Left hindlimb (tissue), 1 donor: Measurements from ENCODE around the gene THSD7A.
"Not testable (repeated sequence)": the region's sequence is repeated elsewhere in the genome, so short reads cannot be mapped to it uniquely, and the experiment has no call there.

ENCODE experiments used
- DNase-seq: peaks from one replicate; pipeline ENCODE4 v3.0.0-alpha.2; 2018

THSD7A gene

DNA sequence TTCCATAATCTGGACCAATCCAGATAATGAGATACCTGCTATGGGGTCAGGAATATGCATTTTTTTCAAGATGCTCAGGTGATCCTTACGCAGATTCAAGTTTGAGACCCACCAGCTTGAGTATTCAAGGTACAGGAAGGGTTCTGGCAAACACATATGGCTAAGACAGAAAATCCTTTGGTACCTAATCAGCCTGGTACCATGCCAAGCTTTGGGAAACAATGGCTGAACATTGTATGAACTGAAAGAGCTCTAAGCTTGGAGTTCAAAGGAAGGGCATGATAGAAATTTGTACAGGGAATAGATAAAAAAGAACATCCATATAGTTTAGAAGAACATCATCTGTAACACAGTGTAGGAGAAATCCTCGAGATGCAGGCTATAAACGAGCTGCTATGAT lies 382.7 kb downstream of the THSD7A start:
- no peak for DNase-seq

DNA sequence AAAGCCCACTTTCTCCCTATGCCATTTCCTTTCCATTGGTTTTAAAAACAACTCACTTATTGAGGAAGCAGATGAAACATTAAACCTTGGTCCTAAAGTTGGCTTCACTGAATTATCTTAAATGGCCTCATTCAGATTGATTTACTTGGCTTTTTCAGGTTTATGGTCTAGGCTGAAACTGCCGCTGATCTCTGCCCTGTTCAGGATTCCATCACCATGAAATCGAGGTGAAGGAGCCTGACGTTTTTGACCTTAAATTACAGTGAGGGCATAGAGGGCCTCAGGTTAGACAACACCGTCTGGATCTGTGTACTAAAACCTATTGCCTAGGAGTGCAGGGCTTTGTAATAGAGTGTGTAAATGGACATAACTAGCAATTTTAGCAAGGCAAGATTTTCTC lies 383.7 kb downstream of the THSD7A start:
- DNase-seq: no peak

DNA sequence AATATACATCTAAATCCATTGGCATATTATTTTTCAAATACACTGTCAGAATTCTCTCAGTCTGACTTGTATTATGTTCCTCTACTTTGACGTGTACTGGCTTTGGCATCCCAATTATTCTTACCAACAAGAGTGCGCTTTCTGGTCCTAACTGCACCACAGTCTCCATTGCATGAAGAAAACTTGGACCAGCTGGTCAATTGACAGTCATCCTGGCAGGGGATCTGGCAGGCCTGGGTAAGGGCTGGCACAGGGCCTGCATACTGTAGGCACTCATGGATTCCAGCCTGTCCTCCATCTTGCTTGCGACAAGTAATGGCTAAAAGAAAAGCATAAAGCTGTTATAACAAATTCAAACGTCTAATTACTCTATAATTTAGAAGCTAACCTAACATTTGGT lies 384.9 kb downstream of the THSD7A start:
- no peak for DNase-seq

DNA sequence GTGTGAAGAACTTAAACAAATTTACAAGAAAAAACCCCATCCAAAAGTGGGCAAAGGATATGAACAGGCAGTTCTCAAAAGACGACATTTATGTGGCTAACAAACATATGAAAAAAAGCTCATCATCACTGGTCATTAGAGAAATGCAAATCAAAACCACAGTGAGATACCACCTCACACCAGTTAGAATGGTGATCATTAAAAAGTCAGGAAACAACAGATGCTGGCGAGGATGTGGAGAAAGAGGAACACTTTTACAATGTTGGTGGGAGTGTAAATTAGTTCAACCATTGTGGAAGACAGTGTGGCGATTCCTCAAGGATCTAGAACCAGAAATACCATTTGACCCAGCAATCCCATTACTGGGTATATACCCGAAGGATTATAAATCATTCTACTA lies 388.1 kb downstream of the THSD7A start:
- DNase-seq: not testable (repeated sequence)

DNA sequence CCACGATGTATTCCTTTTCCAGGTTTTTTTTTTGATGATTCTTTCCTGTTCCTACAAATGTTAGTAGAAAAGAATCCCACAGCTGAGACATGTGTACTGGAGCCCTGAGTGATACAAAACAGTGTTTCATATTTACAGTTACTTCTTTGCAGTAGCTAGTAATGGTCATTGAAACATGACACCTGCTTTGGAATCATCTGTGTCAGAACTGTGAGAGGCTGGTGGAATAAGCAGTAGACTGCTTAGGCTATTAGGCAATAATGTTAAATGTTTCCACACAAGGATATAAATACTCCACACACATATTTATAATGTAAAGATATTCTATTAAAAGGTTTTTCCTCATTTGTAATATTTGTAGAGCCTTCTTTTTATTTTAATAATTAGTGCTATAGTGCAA lies 394.0 kb downstream of the THSD7A start:
- no peak for DNase-seq

DNA sequence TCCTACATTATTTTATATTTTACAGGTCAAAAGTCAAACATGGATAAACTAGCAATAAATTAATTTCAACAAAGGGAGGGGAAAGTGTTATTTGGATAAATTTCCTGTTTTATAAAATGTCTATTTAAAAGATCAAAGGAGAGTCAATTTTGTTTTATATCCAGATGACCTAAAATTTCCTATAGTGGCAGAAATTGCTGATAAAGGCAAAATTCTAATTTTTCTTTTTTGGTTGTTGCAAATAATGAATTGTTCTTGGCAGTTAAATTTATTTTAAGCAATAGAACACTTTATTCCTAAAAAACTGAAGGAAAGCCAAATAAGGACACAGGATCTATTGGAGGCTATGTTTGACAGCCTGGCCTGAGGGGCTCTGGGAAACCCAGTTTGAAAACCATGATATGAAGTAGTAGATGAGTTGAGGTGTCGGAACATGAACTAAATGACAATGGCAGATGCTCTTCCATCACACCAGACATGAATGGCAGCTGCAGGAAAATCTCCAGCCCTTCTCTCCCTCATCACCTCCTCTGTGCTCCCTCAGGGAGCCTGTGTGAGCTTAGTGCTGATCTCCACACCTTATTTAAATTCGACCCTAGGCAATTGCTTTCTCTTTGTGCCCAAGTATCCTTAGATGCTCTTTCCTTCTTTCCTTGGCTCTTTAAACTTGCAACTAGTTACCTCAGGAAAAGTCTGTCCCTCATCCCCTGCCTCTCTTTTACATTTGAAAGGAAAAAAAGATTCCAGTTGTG lies 395.0 kb downstream of the THSD7A start:
- DNase-seq: no peak

DNA sequence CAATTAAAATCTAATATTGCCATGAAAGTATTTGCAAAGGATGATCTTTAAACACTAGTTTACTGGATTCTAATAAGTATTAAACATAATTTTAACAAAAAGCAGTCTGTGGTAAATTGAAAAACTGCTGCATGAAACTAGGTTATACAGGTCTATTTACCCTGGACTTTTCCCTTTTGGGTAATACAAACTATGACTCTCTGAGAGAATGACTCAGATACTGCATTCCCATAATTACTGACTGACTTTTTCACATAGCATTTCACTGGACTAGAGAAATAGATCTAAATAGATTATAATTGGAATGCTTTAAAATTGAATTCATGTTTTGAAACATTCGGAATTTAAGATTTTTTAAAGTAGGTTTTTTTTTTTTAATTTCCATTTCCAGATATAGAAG lies 395.7 kb downstream of the THSD7A start:
- no peak for DNase-seq

DNA sequence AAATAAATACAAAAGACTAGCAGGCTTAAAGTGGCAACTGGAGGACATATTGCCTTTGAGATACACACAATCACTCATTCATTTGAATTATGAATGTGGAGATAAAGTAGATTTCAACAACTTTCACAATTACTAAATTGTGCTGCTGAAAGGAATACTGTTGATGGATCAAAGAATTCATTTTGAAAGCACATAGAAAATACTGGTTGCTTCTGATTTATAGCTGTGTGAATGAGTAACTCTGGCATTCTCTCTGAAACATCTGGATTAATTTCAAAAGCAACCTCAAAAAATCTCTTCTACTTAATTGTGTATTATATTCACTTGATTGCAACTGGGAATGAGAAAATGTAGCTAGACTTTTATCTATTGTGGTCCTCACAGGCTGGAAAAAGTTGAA lies 397.6 kb downstream of the THSD7A start:
- DNase-seq: no peak

DNA sequence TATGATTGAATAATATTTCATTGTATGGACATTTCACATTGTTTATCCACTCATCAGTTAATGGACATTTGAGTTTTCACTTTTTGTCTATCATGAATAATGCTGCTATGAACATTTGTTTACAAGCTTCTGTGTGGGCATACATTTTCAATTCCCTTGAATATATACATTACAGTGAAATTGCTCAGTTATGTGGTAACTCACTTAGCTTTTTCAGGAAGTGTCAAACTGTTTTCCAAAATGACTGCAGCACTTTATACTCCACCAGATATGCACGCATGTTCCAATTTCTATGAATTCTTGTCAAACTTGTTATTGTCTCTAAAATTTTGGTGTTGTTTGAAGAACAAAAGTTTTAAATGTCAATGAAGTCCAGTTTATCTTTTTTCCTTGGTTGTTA lies 401.2 kb downstream of the THSD7A start:
- DNase-seq: no peak

DNA sequence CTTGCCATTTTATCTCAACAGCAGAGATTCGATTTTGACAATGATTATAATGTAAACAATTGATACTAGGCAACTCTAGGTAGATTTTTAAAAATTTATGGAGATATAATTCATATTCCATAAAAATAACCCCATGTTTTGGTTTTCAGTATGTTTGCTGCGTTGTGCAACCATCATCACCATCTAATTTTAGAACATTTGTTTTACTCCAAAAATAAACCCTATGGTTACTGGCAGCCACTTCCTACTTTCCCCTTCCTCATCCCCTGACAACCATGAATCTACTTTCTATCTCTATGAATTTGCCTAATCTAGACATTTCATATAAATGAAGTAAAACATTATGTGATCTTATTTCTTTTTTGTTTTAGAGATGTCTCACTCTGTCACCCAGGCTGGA lies 401.9 kb downstream of the THSD7A start:
- no peak for DNase-seq

DNA sequence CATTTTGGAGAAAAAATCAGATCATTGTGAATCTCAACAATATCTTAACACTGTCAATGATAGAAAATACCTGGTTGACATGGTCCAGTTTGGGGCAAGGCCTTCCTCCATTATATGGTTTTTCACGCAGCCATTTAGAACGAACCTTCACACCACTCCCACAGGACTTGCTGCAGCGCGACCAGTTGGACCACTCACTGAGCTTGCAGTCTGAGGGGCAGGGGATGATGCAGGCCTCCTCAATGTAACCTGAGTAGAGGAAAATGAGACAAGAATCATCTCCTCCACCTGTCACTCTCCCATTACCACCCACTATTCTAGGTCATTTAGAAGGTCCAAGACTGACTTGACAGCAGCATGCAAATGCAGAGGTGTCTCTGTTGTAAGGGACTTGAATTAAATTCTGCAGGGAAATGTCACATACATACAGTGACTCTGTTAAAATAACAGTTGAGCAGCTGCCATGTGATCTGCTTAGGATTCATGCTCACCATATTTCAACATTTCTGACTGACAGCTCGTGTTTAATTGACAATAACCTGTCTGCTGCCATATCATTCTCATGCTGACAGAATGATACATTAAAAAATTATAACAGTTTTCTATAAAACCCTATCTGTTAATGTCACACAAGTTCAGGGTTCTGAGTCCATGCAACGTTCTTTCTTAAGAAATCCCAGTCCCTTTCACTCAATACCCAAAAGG lies 403.0 kb downstream of the THSD7A start:
- DNase-seq: no peak

DNA sequence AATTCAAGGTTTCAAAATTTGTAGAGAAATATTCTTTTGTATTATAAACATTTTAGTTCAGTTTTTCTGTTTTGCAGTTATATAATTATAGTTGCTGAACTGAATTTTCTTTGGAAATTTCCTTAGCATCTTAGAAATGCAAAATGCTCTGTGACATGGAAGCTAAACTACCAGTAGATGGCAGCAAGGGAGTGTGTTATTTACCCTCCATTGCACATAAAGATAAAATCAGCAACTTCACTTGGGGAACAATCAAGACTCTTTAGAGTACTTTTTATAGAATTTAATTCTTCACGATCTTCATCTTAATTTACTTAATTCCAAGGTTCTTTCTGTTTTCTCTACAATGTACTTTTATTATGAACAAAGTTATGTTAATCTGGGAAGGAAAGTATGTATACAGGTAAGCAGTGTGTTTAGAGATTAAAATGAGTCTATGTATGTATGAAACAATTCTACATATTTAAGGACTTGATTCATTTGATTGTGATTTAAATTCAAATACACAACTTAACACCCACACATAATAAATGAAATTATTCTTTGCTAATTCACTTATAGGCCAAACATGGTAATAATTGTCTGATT lies 404.2 kb downstream of the THSD7A start:
- no peak for DNase-seq

DNA sequence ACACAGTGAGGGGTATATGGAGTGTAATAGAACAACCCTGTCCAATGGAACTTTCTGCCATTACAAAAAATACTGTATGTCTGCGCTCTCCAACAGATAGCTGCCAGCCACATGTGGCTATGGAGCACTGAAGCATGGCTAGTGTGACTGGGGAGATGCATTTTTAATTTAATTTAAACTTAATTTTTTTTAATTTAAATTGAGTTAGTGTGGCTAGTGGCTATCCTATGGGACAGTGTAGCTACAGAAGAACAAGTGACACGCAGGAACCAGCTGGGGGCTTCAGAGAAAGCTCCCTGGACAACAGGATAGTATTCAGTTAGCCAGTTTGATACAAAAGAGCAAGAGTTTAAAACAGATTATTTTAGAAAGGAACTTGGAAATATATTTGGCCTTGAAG lies 408.0 kb downstream of the THSD7A start:
- DNase-seq: no peak

DNA sequence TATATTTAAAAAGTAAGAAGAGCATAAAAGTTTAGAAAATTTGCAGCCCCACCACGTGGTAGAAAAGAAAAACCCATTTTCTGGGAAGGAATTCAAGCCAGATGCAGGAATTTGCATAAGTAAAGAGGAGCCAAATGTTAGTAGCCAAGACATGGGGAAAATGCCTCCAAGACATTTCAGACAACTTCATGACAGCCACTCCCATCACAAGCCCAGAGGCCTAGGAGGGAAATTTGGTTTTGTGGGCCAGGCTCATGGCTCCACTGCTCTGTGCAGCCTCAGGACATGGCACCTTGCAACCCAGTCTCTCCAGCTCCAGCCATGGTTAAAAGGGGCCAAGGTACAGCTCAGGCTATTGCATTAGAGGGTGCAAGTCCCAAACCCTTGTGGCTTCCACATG lies 411.9 kb downstream of the THSD7A start:
- DNase-seq: no peak

DNA sequence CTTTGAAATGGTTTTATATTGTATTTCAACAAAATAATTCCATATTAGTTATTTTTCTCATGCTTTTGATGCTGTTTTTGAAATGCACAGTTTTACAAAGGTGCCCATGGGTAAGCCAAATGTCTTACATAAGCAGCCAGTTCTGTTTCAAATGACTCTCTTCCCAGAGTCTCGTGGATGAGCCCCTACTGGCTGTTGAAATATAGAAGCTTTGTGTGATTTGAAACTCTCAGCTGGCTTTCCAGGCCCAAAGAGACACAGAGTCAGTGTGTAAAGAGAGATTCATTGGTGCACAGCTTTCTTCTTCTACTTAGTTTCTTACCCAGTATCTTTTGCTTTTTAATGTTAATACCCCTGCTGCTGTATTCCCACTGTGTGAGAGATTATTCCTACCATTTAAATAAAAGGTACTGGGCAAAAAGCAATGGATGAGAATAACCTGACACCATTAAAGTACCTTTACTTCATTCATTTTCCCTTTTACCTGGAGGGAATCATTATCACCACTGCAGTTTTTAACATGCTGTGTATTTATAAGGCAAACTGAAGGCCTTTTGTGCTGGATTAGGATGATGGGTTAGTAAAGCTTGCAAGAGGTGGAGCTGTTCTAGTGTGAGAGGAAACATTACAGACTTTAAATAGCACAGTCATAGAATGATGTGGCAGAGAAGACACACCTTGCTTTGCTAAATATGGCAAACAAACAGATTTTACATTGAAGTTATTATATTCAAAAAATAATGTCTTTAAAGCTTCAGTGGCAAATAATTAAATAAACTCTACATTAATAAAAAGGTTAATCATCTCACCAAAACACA lies 415.1 kb downstream of the THSD7A start:
- no peak for DNase-seq

DNA sequence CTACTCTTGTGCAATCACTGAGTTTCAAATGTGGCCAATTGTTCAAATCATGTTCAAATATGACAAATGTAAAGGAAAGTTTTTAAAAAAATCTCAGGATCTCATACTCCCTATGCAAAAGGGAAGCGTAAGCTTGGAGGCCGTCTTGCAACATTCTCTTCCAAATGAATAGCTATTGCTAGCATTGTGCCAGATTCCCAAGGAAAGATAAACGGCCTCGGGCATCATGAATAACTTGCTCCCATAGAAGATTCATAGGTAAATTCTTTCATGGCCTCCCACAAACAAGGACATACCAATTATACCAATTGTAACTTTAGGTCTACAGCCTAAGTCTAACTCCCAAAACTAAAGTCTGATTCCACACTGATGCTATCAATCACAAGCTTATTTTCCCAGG lies 416.9 kb downstream of the THSD7A start:
- no peak for DNase-seq

DNA sequence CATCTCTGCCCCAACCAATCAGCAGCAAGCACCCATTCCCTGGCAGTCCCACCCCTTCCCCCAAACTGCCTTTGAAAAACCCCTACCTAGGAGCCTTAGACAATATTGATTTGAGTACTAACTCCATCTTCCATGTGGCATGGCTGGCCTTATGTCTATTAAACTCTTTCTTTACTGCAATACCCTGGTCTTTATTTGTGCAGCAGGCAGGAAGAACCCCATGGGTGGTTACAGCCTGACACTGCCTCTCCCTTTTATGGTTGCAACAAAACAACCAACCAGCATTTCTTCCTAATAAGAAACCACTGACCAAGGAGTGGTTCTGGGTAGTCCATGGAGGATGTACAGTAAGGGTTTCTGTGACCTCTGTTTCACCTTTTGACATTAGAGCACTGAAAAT lies 418.1 kb downstream of the THSD7A start:
- no peak for DNase-seq

DNA sequence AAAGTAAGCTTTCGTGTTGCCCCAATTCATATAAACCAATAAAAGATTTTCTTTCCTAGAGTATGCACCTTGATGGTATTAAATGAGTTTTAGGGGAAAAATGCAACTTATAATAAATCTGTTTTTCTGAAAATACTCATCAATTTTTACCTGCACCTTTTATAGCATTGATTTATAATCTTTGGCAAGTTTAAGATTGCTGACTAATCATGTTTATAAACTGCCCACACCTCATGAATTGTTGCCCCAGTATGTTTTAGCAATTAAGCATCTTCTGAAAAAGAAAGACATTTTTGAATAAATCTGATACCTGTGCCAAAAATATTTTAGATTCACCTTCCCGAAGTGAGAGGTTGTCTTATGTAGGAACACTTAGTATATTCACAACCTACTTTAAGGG lies 420.0 kb downstream of the THSD7A start:
- no peak for DNase-seq

DNA sequence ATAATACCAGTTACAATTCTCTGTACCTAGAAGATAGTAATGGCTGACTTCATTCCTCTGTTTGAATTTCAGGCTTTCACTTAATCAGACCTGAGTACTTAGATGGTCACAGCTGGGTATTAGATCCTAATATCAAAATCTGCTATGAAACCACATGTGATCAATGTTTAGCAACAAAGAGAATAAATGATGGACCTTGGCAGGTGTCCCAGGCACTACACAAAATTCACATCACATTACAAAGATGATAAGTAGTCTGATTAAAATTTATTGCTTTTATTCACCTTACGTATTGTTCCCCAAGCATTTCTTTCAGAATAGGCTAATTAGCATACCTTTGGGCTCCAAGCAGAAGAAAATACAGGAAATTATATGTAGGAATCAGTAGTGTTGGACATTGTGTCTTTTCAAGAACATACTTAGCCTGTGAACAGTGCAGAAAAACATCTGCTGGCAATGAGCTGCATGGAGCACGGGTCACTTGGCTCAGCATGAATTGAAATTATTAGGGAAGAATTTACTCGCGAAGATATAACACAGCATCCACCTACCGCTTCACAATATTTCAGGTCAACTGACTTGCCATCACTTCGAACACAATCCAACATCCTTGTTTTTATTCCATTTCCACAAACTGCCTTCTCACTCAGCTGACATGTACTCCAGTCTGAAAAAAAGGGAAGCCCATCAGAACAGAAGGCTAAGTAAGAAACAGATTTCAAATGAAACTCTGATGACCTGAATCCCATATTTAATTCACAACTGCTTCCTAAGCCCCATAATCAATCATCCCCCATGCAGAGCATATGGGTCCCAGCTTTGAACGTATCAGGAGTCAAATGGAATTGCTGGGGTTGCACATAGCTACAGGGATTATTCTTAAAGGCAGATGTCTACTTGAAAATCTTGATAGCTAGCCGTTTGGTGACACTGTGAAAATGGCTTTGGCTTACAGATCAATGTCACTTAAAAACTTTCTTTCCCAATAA lies 421.0 kb downstream of the THSD7A start:
- no peak for DNase-seq

DNA sequence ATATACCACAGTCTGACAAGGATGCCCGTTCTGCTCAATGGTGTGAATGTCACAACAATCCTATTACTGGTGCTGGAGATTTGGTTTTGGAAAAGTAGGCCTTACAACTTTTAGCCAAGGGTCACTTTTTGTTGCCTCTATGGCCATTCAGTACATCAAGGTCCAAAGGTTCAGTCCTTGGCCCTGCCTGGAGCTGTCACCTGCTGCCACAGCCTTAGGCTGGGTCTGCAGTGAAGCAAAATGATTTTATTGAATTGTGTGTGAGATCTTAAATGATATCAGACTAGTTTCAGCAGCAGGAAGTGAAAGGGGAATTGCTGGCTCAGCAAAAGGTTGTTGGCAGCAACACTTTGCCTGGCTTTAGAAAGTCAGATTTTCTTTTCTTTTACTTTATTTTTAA lies 427.6 kb downstream of the THSD7A start:
- no peak for DNase-seq

DNA sequence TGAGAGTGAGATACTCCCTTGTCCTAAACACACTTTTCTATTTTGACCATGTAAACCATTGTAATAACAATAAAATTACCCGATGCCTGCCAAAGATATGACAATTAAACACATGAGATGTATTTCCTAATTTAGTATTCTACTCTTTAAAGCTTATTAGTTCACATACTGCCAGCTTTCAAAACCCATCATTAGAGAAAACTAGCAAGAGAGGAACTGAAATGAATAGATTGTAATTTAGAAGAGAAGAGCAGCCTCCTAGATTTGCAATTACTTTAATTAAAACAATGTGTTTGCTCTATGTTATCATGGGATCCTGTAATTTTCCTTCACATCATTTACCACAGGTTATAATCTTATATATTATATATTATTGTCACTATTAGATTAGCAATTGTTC lies 428.2 kb downstream of the THSD7A start:
- no peak for DNase-seq

DNA sequence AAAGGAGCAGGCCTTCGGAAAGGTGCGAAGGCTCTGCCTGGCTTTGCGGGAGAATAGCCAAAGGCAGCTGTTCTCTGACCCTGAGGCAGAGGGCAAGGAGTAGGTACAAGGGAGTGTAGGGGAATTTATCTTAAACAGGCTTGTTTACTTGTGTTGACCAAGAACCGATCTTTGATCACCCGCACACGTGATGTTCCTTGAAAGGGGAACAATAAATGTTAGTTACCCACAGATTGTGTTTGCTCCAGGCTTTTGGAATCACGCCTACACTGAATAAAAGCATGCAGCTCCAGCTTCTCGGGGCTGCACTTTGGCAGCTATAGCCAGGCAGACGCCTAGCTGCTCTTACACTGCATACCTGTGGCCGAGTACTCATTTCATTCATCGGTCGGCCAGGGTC lies 437.6 kb downstream of the THSD7A start:
- no peak for DNase-seq
